GM19035 (cell line): ENCODE results near the gene COX5A.

Experiments
- ATAC-seq: cut with Tn5 transposase; IDR thresholded peaks from one replicate; pipeline ENCODE4 v1.9.1; 2021; ENCODE audit not compliant: unreplicated experiment

Gene COX5A

GRCh38 chr15:74937590-74938371 is at the start of gene COX5A:
COX5A (minus strand) TSS chr15:74938073; CDS start chr15:74938014, 59 bp downstream.
- ATAC-seq = peak; percentile 92

- ATAC-seq = no peak
Measured at GRCh38 chr15:74983725-74984231, 45.9 kb upstream of the COX5A start.

- ATAC-seq = no peak
Measured at GRCh38 chr15:74982183-74982582, 44.3 kb upstream of the COX5A start.

GRCh38 chr15:74978503-74978902 is 40.6 kb upstream of the COX5A start:
- no peak for ATAC-seq

- ATAC-seq = no peak
Measured at GRCh38 chr15:74978077-74978476, 40.2 kb upstream of the COX5A start.

- no peak for ATAC-seq
Measured at GRCh38 chr15:74977599-74977998, 39.7 kb upstream of the COX5A start.

GRCh38 chr15:74976159-74976558 is 38.3 kb upstream of the COX5A start:
- ATAC-seq = no peak

- no peak for ATAC-seq
Measured at GRCh38 chr15:74967670-74968069, 29.8 kb upstream of the COX5A start.

GRCh38 chr15:74964794-74965193 is 26.9 kb upstream of the COX5A start:
- ATAC-seq = no peak

- no peak for ATAC-seq
Measured at GRCh38 chr15:74963213-74963612, 25.3 kb upstream of the COX5A start.

GRCh38 chr15:74962671-74963070 is 24.8 kb upstream of the COX5A start:
- ATAC-seq = no peak

GRCh38 chr15:74962219-74962618 is 24.3 kb upstream of the COX5A start:
- no peak for ATAC-seq

GRCh38 chr15:74961616-74962015 is 23.7 kb upstream of the COX5A start:
- ATAC-seq = no peak

GRCh38 chr15:74960995-74961588 is 23.2 kb upstream of the COX5A start:
- no peak for ATAC-seq

- no peak for ATAC-seq
Measured at GRCh38 chr15:74960286-74960685, 22.4 kb upstream of the COX5A start.

- ATAC-seq = no peak
Measured at GRCh38 chr15:74959586-74959939, 21.7 kb upstream of the COX5A start.

GRCh38 chr15:74958908-74959585 is 21.2 kb upstream of the COX5A start:
- no peak for ATAC-seq

- no peak for ATAC-seq
Measured at GRCh38 chr15:74958320-74958907, 20.5 kb upstream of the COX5A start.

- ATAC-seq = no peak
Measured at GRCh38 chr15:74957476-74958035, 19.7 kb upstream of the COX5A start.

- peak; percentile 72 for ATAC-seq
Measured at GRCh38 chr15:74956648-74957475, 19.0 kb upstream of the COX5A start, which contains the start of gene RPP25. RPP25 (minus strand) TSS chr15:74956772; CDS start chr15:74956583, 189 bp downstream.
